Measurements from ENCODE around the gene REL.

REL gene

DNA sequence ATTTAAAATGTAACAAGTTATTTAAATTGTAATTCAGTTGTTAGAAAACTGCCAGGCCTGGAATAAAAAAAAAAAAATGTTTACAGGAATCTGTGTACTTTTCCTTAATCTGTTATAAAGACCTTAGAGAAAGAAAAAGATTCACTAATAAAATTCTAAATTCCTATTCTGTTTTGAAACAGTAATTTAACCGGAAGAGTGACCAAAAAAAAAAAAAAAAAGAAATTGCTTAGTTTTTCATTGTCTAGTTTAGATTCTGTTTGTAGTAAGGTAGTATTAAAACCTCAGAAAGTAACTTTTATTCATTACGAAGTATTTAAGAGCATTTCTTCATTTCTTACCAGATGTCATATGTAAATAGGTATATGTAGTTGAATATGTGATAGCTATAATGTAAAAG is 2.5 kb downstream of the REL start:
- no peak for ATAC-seq
- TF ChIP-seq ESRRG (CRISPR knock-in tag; IDR thresholded peaks at IDR 0.05) (no peak), RARB (CRISPR knock-in tag; IDR thresholded peaks at IDR 0.05) (no peak), OSR1 (CRISPR knock-in tag; IDR thresholded peaks at IDR 0.05) (no peak), ZNF565 (CRISPR knock-in tag; conservative IDR thresholded peaks at IDR 0.05; ENCODE audit: low read depth) (no peak), BACH2 (CRISPR knock-in tag; IDR thresholded peaks at IDR 0.05; ENCODE audit: borderline replicate concordance) (no peak), CSDC2 (CRISPR knock-in tag; IDR thresholded peaks at IDR 0.05) (no peak), ZFP3 (CRISPR knock-in tag; IDR thresholded peaks at IDR 0.05) (no peak), ISL1 (CRISPR knock-in tag; IDR thresholded peaks at IDR 0.05) (no peak), ZNF70 (CRISPR knock-in tag; IDR thresholded peaks at IDR 0.05) (no peak), ZNF8 (CRISPR knock-in tag; IDR thresholded peaks at IDR 0.05) (no peak)
- TF ChIP-seq, protein P1, sequence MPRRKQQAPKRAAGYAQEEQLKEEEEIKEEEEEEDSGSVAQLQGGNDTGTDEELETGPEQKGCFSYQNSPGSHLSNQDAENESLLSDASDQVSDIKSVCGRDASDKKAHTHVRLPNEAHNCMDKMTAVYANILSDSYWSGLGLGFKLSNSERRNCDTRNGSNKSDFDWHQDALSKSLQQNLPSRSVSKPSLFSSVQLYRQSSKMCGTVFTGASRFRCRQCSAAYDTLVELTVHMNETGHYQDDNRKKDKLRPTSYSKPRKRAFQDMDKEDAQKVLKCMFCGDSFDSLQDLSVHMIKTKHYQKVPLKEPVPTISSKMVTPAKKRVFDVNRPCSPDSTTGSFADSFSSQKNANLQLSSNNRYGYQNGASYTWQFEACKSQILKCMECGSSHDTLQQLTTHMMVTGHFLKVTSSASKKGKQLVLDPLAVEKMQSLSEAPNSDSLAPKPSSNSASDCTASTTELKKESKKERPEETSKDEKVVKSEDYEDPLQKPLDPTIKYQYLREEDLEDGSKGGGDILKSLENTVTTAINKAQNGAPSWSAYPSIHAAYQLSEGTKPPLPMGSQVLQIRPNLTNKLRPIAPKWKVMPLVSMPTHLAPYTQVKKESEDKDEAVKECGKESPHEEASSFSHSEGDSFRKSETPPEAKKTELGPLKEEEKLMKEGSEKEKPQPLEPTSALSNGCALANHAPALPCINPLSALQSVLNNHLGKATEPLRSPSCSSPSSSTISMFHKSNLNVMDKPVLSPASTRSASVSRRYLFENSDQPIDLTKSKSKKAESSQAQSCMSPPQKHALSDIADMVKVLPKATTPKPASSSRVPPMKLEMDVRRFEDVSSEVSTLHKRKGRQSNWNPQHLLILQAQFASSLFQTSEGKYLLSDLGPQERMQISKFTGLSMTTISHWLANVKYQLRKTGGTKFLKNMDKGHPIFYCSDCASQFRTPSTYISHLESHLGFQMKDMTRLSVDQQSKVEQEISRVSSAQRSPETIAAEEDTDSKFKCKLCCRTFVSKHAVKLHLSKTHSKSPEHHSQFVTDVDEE (CRISPR knock-in tag; IDR thresholded peaks at IDR 0.05) = no peak
- TF ChIP-seq, protein P2, sequence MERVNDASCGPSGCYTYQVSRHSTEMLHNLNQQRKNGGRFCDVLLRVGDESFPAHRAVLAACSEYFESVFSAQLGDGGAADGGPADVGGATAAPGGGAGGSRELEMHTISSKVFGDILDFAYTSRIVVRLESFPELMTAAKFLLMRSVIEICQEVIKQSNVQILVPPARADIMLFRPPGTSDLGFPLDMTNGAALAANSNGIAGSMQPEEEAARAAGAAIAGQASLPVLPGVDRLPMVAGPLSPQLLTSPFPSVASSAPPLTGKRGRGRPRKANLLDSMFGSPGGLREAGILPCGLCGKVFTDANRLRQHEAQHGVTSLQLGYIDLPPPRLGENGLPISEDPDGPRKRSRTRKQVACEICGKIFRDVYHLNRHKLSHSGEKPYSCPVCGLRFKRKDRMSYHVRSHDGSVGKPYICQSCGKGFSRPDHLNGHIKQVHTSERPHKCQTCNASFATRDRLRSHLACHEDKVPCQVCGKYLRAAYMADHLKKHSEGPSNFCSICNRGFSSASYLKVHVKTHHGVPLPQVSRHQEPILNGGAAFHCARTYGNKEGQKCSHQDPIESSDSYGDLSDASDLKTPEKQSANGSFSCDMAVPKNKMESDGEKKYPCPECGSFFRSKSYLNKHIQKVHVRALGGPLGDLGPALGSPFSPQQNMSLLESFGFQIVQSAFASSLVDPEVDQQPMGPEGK (CRISPR knock-in tag; IDR thresholded peaks at IDR 0.05; ENCODE audit: borderline replicate concordance) = no peak
- TF ChIP-seq, protein P3, sequence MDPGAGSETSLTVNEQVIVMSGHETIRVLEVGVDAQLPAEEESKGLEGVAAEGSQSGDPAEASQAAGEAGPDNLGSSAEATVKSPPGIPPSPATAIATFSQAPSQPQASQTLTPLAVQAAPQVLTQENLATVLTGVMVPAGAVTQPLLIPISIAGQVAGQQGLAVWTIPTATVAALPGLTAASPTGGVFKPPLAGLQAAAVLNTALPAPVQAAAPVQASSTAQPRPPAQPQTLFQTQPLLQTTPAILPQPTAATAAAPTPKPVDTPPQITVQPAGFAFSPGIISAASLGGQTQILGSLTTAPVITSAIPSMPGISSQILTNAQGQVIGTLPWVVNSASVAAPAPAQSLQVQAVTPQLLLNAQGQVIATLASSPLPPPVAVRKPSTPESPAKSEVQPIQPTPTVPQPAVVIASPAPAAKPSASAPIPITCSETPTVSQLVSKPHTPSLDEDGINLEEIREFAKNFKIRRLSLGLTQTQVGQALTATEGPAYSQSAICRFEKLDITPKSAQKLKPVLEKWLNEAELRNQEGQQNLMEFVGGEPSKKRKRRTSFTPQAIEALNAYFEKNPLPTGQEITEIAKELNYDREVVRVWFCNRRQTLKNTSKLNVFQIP (CRISPR knock-in tag; IDR thresholded peaks at IDR 0.05; ENCODE audit: borderline replicate concordance, low read depth) = no peak
- TF ChIP-seq, protein P4, sequence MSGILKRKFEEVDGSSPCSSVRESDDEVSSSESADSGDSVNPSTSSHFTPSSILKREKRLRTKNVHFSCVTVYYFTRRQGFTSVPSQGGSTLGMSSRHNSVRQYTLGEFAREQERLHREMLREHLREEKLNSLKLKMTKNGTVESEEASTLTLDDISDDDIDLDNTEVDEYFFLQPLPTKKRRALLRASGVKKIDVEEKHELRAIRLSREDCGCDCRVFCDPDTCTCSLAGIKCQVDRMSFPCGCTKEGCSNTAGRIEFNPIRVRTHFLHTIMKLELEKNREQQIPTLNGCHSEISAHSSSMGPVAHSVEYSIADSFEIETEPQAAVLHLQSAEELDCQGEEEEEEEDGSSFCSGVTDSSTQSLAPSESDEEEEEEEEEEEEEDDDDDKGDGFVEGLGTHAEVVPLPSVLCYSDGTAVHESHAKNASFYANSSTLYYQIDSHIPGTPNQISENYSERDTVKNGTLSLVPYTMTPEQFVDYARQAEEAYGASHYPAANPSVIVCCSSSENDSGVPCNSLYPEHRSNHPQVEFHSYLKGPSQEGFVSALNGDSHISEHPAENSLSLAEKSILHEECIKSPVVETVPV (CRISPR knock-in tag; IDR thresholded peaks at IDR 0.05) = no peak

DNA sequence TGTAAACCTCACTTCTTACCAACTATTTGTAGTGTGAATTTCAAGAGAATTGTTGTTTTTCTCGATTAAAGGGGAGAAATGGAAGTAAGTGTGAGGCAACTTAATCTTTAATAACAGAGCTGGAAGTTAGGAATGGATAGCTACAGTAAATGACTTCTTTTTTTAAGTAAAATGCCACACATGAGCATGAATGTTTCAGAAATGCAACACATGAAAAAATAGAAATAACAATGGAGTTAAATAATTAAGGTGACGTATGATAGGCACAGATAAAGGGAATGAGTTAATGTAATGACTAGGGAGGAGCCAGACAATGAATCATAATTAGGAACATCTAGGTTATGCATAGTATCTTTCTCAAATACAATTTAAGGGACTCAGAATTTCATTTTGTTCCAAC is 3.4 kb downstream of the REL start:
- no peak for ATAC-seq
- TF ChIP-seq ZNF565 (CRISPR knock-in tag; conservative IDR thresholded peaks at IDR 0.05; ENCODE audit: low read depth) = no peak
- no peak for TF ChIP-seq PPARA (CRISPR knock-in tag; IDR thresholded peaks at IDR 0.05; ENCODE audit: borderline replicate concordance)
- no peak for TF ChIP-seq OSR1 (CRISPR knock-in tag; IDR thresholded peaks at IDR 0.05)
- TF ChIP-seq, protein P1 (CRISPR knock-in tag; IDR thresholded peaks at IDR 0.05) = no peak
- no peak for TF ChIP-seq ZC3H10 (CRISPR knock-in tag; IDR thresholded peaks at IDR 0.05)
- TF ChIP-seq SNAI2 (CRISPR knock-in tag; IDR thresholded peaks at IDR 0.05) = no peak
- no peak for TF ChIP-seq TOX (CRISPR knock-in tag; IDR thresholded peaks at IDR 0.05; ENCODE audit: borderline replicate concordance)
- no peak for TF ChIP-seq ISL1 (CRISPR knock-in tag; IDR thresholded peaks at IDR 0.05)
- TF ChIP-seq ZNF8 (CRISPR knock-in tag; IDR thresholded peaks at IDR 0.05) = no peak
- no peak for TF ChIP-seq ARNTL (CRISPR knock-in tag; IDR thresholded peaks at IDR 0.05; ENCODE audit: borderline replicate concordance, low read depth)
- TF ChIP-seq ESRRG (CRISPR knock-in tag; IDR thresholded peaks at IDR 0.05) = no peak
- TF ChIP-seq ZNF70 (CRISPR knock-in tag; IDR thresholded peaks at IDR 0.05) = no peak

DNA sequence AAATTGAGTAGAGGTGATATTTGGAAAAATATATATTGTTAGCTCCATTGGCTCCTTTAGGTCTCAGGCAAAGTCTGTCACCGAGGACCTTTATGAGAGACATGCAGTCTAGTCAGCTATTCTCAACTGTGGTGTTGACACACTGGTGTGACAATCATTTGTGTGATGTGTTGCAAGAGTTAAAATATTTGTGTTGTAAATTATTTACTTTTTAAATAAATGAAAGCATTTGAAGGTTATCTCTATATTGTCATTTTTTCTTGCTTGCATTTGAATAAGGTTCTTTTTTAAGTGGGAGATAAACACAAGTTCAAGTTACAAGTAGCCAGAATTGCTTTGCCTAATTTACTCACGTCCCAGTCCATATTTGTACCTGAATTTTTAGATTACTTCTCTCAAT is 4.3 kb downstream of the REL start:
- no peak for TF ChIP-seq SNAI2 (CRISPR knock-in tag; IDR thresholded peaks at IDR 0.05)
- no peak for TF ChIP-seq GLIS3 (CRISPR knock-in tag; IDR thresholded peaks at IDR 0.05)
- TF ChIP-seq, protein P4 (CRISPR knock-in tag; IDR thresholded peaks at IDR 0.05) = no peak
- TF ChIP-seq, protein P5, sequence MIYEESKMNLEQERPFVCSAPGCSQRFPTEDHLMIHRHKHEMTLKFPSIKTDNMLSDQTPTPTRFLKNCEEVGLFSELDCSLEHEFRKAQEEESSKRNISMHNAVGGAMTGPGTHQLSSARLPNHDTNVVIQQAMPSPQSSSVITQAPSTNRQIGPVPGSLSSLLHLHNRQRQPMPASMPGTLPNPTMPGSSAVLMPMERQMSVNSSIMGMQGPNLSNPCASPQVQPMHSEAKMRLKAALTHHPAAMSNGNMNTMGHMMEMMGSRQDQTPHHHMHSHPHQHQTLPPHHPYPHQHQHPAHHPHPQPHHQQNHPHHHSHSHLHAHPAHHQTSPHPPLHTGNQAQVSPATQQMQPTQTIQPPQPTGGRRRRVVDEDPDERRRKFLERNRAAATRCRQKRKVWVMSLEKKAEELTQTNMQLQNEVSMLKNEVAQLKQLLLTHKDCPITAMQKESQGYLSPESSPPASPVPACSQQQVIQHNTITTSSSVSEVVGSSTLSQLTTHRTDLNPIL (CRISPR knock-in tag; IDR thresholded peaks at IDR 0.05; ENCODE audit: low read depth) = no peak
- TF ChIP-seq RARB (CRISPR knock-in tag; IDR thresholded peaks at IDR 0.05) = no peak
- TF ChIP-seq BACH2 (CRISPR knock-in tag; IDR thresholded peaks at IDR 0.05; ENCODE audit: borderline replicate concordance) = no peak
- ATAC-seq = no peak

All from SK-N-SH treated with all-trans-retinoic acid at 6 μM for 48 hours (cell line).